Stimulated activated CD8-positive, alpha-beta memory T cell treated with anti-CD3 and anti-CD28 coated beads, Interleukin-4, amount 100 ng/mL, for 48 hours (primary cell): Measurements from ENCODE around the gene TSPOAP1.

Experiments
- DNase-seq: peaks from one replicate; pipeline ENCODE4 v3.0.0-alpha.2; 2020

TSPOAP1 gene

GRCh38 chr17:58272367-58273280 lies 56.0 kb downstream of the TSPOAP1 start:
- no peak for DNase-seq

GRCh38 chr17:58271216-58271931 lies 57.2 kb downstream of the TSPOAP1 start:
- DNase-seq = no peak

GRCh38 chr17:58270476-58271215 lies 57.9 kb downstream of the TSPOAP1 start:
- DNase-seq = no peak

- DNase-seq = no peak
These were observed 58.9 kb downstream of the TSPOAP1 start for GRCh38 chr17:58269557-58270291.

- no peak for DNase-seq
These were observed 59.6 kb downstream of the TSPOAP1 start for GRCh38 chr17:58268774-58269556.

- DNase-seq = no peak
These were observed 60.3 kb downstream of the TSPOAP1 start for GRCh38 chr17:58268326-58268725.

- DNase-seq = no peak
These were observed 61.0 kb downstream of the TSPOAP1 start for GRCh38 chr17:58267347-58268324.

- no peak for DNase-seq
These were observed 62.4 kb downstream of the TSPOAP1 start for GRCh38 chr17:58265902-58266875.

- DNase-seq = no peak
These were observed 63.3 kb downstream of the TSPOAP1 start for GRCh38 chr17:58265271-58265670.

GRCh38 chr17:58264407-58265103 lies 64.0 kb downstream of the TSPOAP1 start:
- no peak for DNase-seq

GRCh38 chr17:58263773-58264172 lies 64.8 kb downstream of the TSPOAP1 start:
- DNase-seq = no peak

GRCh38 chr17:58262149-58262548 lies 66.4 kb downstream of the TSPOAP1 start:
- no peak for DNase-seq

GRCh38 chr17:58254803-58255202 lies 73.8 kb downstream of the TSPOAP1 start:
- no peak for DNase-seq

- no peak for DNase-seq
These were observed 75.5 kb downstream of the TSPOAP1 start for GRCh38 chr17:58253082-58253481.

GRCh38 chr17:58252141-58252540 lies 76.5 kb downstream of the TSPOAP1 start:
- no peak for DNase-seq
